Astrocyte of the spinal cord (primary cell): Measurements from ENCODE around the gene PRKAR1B.

Experiments used
- DNase-seq: peaks from one replicate; pipeline ENCODE4 v3.0.0; 2011; ENCODE audit warnings: low read depth, low spot score
- H3K4me3 ChIP-seq: 2 replicates; pipeline ENCODE4 v1.5.1; 2011; ENCODE audit warnings: low read depth, mild to moderate bottlenecking, low read length, moderate library complexity
- in situ Hi-C: cut with HindIII; loops from 2 replicates; pipeline ENCODE4 v1.10.0; 2017; ENCODE audit warnings: low sequenced_read_pairs
- TF ChIP-seq, protein P1 (sequence below): IDR thresholded peaks from 2 replicates; pipeline ENCODE4 v1.5.1; 2012; ENCODE audit warnings: low read depth, mild to moderate bottlenecking, low read length, inconsistent platforms

Gene PRKAR1B

DNA sequence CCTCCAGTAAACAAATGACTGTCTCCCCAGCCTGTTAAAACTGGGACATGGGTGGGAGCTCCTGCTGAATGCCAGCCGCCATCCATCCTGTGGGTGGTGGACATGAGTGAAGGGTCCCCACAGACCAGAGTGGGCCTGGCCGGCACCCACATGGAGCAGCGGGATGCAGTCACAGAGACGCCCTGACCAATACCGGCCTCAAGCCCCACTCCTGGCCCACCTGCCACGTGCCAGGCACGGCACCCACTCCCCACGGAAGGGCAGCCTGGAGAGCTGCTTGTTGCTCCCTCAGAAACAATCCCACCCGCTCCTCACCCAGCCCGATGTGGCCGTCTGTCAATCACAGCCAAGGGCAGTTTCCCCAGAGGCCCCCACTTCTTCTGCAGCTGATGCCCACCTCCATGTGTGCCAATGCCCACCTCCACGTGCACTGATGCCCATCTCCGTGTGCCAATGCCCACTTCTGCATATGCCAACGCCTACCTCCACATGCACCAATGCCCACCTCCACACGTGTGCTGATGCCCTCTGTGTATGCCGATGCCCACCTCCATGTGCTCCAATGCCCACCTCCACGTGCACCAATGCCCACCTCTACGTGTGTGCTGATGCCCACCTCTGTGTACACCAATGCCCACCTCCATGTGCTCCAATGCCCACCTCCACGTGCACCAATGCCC, 43.4 kb downstream of the PRKAR1B start:
- no peak overlapping the region for H3K4me3 ChIP-seq
- TF ChIP-seq, protein P1, sequence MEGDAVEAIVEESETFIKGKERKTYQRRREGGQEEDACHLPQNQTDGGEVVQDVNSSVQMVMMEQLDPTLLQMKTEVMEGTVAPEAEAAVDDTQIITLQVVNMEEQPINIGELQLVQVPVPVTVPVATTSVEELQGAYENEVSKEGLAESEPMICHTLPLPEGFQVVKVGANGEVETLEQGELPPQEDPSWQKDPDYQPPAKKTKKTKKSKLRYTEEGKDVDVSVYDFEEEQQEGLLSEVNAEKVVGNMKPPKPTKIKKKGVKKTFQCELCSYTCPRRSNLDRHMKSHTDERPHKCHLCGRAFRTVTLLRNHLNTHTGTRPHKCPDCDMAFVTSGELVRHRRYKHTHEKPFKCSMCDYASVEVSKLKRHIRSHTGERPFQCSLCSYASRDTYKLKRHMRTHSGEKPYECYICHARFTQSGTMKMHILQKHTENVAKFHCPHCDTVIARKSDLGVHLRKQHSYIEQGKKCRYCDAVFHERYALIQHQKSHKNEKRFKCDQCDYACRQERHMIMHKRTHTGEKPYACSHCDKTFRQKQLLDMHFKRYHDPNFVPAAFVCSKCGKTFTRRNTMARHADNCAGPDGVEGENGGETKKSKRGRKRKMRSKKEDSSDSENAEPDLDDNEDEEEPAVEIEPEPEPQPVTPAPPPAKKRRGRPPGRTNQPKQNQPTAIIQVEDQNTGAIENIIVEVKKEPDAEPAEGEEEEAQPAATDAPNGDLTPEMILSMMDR, result no peak
- in situ Hi-C loops, result no loop called here
- no peak for DNase-seq

DNA sequence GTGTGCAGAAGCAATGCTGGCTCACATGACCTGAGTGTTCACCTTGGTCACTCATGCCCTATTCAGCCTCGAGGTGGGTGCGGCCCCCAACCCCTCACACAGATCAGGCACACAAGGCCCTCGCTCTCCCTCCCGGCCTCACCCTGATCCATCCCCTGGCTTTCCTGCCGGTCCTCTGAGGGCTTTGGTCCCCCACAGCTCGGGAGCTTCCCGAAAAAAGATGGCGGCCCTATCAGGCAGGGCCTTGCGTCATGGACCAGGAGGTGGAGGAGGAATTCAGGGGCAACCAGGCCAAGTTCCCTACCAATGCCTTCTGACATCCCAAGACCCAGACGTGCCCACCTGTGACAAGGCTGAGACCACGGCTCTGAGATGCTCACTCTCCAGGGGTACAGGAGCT, 44.3 kb downstream of the PRKAR1B start:
- TF ChIP-seq, protein P1, result no peak
- in situ Hi-C loops, result no loop called here
- DNase-seq, result no peak
- H3K4me3 ChIP-seq, result no peak overlapping the region

DNA sequence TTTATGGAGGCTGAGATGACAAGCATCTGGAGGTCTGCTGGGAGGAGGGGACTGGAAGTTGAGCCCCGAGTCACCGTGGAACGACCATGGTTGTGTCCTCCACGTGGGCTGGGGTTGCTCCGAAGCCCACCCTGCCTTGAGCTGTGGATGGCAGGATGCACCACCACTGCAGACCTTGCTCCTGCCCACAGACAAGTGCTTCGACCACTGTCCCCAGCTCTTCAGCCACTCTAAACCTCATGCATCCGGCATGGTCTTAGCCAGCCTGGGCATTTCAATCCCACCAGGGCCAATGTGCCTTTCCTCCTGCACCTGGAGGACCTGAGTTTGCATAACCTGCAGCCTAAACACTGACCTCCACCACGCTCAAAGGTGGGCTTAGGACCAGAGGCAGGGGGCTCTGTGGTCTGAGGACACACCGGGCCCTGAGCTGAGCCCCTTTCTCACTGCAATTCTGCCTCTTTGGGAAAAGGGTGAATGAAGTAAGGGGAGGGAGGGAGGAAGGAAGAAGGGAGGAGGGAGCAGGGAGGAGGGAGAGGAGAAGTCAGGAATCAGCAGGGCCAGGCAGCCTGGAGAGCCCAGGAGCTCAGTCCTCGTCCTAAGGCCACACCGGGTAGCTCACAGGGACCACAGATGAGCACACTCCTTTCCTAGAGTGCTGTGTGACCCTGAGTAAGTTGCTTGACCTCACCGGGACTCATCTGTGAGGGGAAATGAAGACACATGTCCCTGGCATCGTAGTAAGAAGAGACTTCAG, 45.4 kb downstream of the PRKAR1B start:
- DNase-seq, result no peak
- TF ChIP-seq, protein P1, result no peak
- no peak overlapping the region for H3K4me3 ChIP-seq
- in situ Hi-C loops, result no loop called here

DNA sequence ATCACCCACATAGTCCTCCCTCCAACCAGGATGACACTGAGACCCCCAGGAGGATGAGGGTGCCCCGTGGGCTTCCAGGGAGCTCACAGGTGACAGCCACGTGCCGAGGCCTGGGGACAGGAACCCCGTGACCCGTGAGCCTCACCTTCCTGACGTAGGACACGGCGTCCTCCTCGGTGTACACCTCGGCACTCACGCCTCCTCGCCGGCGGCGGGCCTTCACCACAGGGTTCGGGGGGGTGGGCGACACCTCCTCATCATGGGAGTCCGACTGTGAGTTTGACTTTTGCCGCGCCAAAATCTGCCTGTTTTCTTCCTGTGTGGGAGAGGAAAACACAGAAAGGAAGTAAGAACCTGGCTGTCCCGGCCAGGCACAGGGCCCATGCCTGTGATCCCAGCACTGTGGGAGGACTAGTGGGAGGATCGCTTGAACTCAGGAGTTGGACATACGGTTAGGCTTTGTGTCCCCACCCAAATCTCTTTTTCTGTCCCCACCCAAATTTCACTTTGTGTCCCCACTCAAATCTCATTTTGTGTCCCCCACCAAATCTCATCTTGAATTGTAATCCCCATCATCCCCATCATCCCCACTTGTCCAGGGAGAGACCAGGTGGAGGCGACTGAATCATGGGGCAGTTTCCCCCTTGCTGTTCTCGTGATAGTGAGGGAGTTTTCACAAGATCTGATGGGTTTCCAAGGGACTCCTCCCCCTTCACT, 46.5 kb downstream of the PRKAR1B start:
- no peak for DNase-seq
- TF ChIP-seq, protein P1, result no peak
- no peak overlapping the region for H3K4me3 ChIP-seq
- in situ Hi-C loops, result no loop called here

DNA sequence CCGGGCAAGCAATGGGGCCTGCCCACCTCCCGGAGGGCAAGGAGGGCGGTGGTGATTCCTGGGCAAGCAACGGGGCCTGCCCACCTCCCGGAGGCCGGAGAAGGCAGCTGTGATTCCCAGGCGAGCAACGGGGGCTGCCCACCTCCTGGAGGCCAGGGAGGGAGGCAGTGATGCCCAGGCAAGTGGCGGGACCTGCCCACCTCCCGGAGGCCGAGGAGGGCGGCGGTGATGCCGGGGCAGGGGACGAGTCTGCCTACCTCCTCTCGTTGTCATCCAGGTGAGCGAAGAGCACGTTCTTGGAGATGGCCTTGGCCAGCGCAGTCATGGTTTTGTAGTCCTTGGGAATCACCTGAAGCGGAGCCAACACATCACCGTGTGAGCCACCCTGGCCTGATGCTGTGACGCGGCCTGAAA, 50.1 kb downstream of the PRKAR1B start:
- no peak overlapping the region for H3K4me3 ChIP-seq
- TF ChIP-seq, protein P1, result no peak
- no peak for DNase-seq
- in situ Hi-C loops, result no loop called here

DNA sequence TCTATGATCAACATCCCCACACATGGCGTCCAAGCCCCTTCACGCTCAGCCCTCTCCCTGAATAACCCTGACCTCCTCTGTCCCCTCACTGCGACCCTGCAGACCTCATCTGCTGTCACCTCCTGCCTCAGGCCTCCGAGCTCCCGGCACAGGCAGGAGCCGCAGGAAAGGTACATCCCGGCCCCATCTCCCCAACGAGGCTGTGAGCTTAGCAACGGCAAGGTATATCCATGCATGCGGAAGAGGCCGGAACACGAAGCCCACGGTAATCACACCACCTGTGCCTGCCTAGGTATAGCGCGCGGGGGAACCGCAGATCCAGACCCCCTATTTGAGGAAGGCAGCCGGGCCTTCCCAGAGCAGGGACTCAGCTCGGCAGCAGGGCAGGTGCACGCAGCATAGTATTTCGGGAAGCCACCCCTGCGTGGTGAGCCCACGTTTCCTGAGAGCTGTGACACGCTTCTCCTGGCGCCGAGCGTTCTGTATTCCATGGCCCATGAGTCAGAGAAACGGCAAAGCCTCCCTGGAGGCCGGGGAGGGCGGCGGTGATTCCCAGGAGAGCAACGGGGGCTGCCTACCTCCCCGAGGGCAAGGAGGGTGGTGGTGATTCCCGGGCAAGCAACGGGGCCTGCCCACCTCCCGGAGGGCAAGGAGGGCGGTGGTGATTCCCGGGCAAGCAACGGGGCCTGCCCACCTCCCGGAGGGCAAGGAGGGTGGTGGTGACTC, 50.7 kb downstream of the PRKAR1B start:
- in situ Hi-C loops, result no loop called here
- H3K4me3 ChIP-seq, result no peak overlapping the region
- DNase-seq, result no peak
- TF ChIP-seq, protein P1, result no peak
